Inferior parietal cortex (tissue), 1 donor: ENCODE results near the gene VAMP2.

Experiments
- DNase-seq: peaks from one replicate; pipeline ENCODE4 v3.0.0-alpha.2; 2016; ENCODE audit errors: extremely low spot score

Gene VAMP2

DNA sequence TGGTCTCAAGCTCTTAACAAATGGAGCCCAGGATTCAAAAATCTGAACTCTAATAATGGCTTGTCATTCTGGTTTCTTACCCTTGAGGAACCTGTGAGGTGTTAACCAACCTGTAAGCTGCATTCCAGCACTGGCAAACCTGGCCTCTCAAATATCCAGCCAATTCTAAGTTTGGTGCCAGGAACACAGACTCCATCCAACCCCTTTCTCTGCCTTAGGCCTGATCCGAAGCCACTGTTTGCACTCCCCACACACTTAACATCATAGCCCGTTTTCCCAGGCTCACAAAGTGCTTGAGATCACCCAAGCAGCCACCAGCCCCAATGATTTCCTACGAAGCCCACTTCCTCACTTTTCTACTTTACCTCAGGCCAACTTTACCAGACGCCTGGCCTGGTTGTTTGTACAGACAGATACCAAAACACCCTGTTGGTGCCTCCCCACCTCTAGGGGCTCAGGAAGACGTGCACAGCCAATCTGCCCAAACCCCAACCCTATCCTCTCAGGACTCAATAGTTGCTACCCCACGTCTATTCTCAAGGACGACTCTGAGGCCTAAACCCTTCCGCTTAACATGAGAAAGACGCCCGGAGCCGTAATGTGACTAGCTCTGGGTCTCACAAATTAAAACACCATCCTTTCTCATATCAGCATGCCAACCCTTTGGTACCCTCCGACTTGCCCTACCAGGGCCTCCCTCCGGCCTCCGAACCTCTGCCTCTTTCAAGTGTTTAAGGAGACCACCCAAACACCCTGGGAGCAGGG lies 7.3 kb downstream of the VAMP2 start:
- DNase-seq, result no peak

GRCh38 chr17:8154608-8155155 lies 8.1 kb downstream of the VAMP2 start:
- DNase-seq, result no peak

DNA sequence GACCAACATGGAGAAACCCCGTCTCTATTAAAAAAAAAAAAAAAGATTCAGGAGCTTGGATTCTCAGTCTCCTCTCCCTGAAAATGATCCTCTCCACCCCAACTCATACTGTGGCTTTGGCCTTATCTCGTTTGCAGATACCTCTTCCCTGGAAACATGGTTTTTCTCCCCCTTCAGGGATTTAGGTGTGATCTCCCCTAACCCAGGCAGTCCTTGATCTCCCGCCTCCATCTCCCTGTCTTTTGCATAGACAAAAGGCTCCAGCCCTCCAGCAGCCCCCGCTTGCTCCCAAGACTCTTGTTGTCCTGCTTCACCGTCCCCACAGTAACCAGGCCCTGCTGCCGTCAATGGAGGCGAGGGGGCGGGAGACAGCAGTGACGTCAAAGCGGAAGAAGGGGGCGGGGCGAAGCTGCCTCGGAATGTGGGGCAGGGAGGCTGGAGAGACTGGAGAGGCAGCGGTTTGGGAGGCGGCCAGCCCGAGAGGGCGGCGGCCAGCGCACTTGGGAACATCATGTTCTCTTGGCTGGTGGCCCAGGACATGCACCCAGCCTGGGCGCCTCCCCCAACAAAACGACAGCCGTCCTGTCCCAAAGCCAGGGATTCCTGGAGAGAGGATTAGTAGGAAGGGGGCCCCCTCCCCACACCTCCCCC lies 8.7 kb downstream of the VAMP2 start:
- peak; percentile 92 for DNase-seq

DNA sequence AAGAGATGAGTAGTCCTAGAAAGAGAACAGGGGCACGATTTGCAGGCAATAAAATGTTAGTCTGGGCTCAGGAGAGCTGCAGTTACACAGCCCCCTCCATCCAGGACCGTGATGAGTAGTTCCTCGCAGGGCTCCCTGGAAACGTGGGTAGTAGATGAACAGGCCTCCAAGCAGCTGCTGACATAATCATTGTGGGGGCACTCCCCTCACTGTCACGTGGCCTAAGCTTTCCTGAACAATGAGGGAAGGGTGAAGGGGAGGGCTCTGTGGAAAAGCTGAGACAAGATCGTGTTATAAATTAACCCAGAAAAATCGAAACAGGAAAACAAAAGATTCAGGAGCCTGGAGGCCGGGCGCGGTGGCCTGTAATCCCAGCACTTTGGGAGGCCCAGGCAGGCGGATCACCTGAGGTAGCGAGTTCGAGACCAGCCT lies 9.2 kb downstream of the VAMP2 start:
- DNase-seq, result peak; percentile 81

DNA sequence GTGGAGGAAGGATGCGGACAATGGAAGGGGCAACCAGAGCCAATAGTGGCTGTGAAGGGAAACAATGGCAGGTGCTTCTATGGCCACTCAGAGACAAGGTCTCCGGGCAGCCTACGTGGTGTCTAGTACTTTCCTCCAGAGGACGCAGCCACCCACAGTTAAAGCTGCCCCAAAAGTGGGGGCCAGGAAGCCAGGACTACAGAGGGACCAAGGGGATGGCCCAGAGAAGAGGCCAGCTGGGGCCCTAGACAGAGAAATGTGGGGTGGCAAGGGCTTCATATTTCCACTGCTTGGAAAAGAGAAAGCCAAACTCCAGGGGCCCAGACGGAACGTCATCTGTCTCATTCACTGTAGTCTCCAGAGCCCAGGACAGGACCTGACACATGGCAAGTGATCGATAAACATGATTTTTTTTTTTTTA lies 9.7 kb downstream of the VAMP2 start:
- no peak for DNase-seq

GRCh38 chr17:8152112-8152775 lies 10.5 kb downstream of the VAMP2 start, which contains the start of gene PER1:
PER1 (minus strand) TSS chr17:8152404; CDS start chr17:8150706, 1,698 bp downstream.
- DNase-seq, result peak; percentile 95

- DNase-seq, result peak; percentile 47
Measured at GRCh38 chr17:8151641-8152111, 11.1 kb downstream of the VAMP2 start.

DNA sequence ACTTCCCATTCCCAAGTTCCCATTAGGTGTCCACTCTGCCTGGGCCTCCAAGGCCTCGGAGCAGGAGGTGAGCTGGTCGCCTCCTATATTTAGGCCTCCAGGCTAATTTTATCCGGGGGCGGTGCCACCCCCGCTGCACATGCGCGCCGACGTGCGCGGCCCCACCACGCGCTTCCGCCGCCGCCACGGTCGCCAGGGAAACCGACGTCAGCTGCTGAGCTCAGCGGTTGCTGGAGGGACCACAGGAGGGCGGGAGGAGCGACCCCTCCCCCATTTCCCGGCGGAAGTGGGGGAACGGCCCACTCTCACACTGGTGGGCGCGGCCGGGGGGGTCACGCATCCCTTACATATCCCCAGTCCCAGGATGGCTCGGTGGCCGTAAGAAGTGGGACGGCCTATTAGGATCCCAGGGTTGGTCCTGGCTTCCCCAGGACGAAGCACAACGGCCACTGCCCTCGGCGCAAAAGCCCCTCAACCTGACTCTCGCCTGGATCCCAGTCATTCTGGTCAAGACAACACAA lies 11.6 kb downstream of the VAMP2 start:
- peak; percentile 77 for DNase-seq

DNA sequence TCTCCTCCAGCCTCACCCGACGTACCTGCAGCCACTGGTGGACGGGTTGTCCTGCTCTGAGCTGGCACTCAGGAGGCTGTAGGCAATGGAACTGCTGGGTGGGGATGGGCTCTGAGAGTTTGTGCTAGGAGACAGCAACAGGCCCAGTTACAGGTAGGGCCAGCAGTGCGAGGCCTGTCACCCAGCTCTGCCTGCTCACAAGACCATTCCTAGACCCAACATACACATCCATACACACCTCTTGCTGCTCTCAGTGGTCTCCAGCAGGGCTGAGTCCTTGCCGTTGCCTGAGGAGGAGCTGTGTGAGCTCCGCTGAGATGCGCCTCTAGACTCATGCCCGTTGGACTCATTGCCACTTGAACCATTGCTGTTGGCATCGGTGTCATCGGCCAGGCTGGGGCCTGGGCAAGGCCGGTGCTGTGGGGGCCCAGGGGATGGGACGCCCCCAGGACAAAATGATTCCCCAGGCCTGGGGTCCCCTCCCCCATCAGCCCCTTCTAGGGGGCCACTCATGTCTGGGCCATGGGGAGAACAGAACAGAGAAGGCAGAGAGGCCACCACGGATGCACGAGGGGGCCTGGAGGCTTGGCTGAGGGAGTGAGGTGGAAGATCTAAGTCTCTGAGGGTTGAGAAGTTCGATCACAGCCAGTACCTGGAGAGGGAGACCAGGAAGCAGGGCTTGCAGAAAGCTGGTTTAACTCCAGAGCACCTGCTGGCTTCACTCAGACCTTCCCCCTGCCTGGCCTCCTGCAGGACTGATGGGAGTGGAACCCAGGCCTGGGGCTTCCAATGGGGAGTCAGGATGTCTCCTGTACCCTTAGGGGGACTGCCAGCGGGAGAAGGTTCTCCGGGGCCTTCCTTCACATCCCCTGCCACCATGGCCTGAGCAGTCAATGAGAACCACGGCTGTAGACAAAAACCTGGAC lies 12.3 kb downstream of the VAMP2 start:
- DNase-seq, result no peak

- DNase-seq, result no peak
Measured at GRCh38 chr17:8149419-8150193, 13.1 kb downstream of the VAMP2 start.

DNA sequence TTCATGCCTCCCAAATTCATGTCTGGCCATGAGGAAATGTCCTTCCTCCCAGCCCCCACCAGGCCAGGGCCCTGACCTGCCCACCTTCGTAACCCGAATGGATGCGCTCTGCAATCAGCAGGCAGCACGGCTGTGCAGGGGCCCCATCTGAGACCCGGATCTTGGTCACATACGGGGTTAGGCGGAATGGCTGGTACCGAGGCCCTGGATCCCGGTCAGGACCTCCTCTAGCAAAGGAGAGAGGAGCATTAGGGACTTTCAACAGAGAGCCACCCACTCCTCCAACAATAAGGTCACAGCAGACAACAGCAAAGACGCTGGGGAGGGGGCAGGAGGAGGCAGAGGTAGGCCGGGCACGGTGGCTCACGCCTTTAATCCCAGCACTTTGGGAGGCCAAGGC lies 14.2 kb downstream of the VAMP2 start:
- DNase-seq, result no peak

GRCh38 chr17:8147805-8148404 lies 14.8 kb downstream of the VAMP2 start:
- DNase-seq, result no peak

GRCh38 chr17:8147141-8147804 lies 15.5 kb downstream of the VAMP2 start:
- no peak for DNase-seq

DNA sequence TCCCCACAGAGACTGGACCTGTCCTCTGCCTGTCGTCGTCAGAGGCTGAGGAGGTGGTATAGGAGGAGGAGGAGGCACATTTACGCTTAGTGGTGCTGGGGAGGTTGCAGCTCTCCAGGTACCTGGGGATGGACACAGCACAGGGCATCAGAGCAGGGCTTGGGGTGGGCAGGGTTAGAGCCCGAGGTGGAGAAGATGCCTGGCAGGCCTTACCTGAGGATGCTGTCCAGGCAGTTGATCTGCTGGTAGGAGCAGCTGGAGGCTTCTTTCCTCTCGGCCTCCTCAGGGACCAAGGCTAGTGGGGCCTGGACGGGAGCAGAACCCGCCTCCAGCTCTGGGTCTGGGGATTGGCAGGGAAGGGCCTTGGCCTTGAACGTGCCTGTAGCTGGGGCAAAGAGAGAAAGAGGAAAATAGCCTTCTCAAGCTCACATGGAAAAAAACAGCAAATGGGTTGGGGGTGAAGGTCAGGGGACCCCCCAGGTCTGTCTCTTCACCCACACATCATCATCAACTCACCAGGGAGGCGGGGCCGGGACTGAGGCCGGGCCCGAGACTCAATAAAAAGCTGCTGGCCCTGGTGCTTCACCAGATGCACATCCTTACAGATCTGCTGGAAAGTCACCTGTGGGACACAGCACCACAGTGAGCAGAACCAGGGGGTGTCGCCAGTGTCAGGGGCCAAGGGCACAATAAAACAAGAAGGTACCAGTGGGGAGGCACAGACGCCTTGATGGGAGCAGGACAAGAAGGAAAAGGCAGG lies 16.2 kb downstream of the VAMP2 start:
- DNase-seq, result no peak

DNA sequence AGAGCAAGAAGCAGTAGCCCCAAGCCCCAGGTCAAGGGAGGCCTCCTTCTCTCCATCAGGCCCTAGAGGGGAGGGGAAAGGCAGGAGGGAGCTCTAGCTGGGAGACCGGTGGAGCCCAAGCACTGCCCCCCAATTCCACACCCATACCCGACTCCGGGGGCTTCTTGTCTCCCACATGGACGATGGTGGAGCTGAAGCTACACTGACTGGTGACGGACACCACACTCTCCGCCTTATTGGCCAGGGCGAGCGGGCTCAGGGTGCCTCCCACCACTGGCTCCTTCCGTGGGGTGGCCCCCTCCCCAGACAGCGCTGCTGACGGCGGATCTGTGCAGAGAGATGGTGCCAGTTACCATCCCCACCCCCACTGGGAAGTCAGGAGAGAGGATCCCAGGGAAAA lies 16.9 kb downstream of the VAMP2 start:
- DNase-seq, result no peak

DNA sequence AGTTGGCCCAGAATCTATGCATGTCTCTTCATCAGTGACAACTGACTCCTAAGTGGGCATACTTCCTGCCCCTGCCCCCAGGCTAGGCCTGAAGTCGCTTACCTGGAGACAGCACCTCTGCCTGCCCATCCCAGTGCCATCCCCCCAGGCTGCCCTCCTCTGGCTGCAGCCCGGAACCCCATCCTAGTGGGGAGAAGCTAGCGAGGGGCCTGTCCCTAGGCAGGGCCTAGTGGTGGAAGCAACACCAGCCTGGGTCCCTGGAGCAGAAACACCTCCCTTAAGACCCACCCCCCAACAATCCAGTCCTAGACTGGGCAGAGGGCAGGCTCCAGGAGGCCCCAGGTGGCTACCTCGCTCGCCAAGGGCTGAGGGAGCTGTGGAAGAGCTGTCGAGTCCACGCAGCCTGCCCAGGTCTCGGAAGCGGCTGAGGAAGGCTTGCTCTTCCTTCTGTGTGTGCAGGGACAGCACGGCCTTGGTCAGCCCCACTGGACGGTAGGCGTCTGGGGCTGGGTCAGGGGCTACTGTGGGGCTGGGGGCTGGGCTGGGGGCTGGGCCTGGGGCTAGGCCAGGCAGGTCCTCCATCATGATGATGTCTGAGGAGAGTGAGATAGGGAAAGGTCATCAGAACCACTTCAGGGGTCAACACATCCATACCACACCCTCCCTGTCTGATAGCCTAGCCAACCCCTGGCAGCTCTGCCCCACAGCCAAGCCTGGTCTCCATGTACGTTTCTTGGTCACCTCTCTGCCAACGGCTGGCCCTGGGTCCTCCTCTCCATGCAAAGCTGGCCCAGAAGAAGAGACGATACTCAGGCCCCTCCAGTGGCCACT lies 18.1 kb downstream of the VAMP2 start:
- DNase-seq, result no peak

GRCh38 chr17:8143581-8144400 lies 19.0 kb downstream of the VAMP2 start:
- DNase-seq, result no peak
